ENCODE results near the gene LRRC8B.

- no peak for TF ChIP-seq IRF3 (IDR thresholded peaks at IDR 0.05; ENCODE audit: low read depth, low read length)
- TF ChIP-seq, protein P1, sequence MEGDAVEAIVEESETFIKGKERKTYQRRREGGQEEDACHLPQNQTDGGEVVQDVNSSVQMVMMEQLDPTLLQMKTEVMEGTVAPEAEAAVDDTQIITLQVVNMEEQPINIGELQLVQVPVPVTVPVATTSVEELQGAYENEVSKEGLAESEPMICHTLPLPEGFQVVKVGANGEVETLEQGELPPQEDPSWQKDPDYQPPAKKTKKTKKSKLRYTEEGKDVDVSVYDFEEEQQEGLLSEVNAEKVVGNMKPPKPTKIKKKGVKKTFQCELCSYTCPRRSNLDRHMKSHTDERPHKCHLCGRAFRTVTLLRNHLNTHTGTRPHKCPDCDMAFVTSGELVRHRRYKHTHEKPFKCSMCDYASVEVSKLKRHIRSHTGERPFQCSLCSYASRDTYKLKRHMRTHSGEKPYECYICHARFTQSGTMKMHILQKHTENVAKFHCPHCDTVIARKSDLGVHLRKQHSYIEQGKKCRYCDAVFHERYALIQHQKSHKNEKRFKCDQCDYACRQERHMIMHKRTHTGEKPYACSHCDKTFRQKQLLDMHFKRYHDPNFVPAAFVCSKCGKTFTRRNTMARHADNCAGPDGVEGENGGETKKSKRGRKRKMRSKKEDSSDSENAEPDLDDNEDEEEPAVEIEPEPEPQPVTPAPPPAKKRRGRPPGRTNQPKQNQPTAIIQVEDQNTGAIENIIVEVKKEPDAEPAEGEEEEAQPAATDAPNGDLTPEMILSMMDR (IDR thresholded peaks at IDR 0.05), result no peak
- no peak for TF ChIP-seq FOXM1 (IDR thresholded peaks at IDR 0.05; ENCODE audit: low read depth)
- no peak for TF ChIP-seq CHD2 (IDR thresholded peaks at IDR 0.05; ENCODE audit: low read length, partially characterized antibody)
- TF ChIP-seq JUND (IDR thresholded peaks at IDR 0.05), result no peak
- no peak for TF ChIP-seq NRF1 (IDR thresholded peaks at IDR 0.05; ENCODE audit: low read depth, low read length)
- no peak for TF ChIP-seq GABPA (IDR thresholded peaks at IDR 0.05; ENCODE audit: low read depth)
- no peak for TF ChIP-seq SIN3A (IDR thresholded peaks at IDR 0.05; ENCODE audit: borderline replicate concordance, low read depth, low read length)
- TF ChIP-seq RAD21 (IDR thresholded peaks at IDR 0.05; ENCODE audit: low read length), result no peak
- no peak for TF ChIP-seq TAF1 (IDR thresholded peaks at IDR 0.05; ENCODE audit: borderline replicate concordance, low read depth, low read length)
- no peak for TF ChIP-seq POLR2AphosphoS5 (IDR thresholded peaks at IDR 0.05; ENCODE audit: low read depth, low read length)
Observed at GRCh38 chr1:89490389-89490788, 34.2 kb upstream of the LRRC8B start.
